Uterus (tissue), 2 donors: Measurements from ENCODE around the gene HNRNPC.

Experiments
- POLR2A ChIP-seq, 2 donors: fragments of 450-650 bp; IDR thresholded peaks; one replicate each; pipeline ENCODE4 v1.6.1; 2016; ENCODE audit warnings: antibody characterized with exemption in 2 of 2, mild to moderate bottlenecking in 1 of 2, moderate library complexity in 1 of 2
- TF ChIP-seq, protein P1 (sequence below), 4 experiments: fragments of 200-600 bp in 2 of 4; fragments of 450-650 bp in 2 of 4; sonication (generic) in 2 of 4; IDR thresholded peaks; one replicate each; pipeline ENCODE4 v1.5.1; 2016 to 2019; ENCODE audit warnings: antibody characterized with exemption in 4 of 4, mild to moderate bottlenecking in 2 of 4, moderate library complexity in 1 of 4

DNA sequence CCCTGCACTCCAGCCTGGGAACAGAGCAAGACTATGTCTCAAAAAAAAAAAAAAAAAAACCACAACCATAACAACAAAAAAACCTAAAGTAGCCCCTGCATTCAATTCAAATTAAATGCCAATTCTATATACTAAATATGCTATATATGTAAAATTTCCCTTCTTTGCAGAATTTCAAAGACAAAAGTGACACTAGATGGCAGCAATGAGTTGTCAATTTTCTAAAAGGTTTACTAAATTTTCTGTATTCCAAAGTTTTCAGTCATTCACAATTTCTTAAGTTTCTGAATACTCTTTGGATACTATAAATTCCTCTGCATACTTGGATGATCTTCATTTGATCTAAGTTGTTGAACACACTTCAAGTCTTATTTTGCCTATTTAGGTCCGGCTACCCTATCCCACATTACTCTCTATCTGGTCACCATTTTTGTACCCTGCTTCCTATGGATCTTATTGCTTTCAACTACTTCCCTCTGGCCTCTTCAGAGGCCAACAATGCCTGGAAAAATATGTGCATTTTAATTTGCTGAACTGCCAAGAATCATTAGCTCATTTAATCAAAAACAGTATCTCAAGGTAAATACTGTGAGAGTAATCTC is 27.9 kb downstream of the HNRNPC start:
- TF ChIP-seq, protein P1, sequence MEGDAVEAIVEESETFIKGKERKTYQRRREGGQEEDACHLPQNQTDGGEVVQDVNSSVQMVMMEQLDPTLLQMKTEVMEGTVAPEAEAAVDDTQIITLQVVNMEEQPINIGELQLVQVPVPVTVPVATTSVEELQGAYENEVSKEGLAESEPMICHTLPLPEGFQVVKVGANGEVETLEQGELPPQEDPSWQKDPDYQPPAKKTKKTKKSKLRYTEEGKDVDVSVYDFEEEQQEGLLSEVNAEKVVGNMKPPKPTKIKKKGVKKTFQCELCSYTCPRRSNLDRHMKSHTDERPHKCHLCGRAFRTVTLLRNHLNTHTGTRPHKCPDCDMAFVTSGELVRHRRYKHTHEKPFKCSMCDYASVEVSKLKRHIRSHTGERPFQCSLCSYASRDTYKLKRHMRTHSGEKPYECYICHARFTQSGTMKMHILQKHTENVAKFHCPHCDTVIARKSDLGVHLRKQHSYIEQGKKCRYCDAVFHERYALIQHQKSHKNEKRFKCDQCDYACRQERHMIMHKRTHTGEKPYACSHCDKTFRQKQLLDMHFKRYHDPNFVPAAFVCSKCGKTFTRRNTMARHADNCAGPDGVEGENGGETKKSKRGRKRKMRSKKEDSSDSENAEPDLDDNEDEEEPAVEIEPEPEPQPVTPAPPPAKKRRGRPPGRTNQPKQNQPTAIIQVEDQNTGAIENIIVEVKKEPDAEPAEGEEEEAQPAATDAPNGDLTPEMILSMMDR (IDR thresholded peaks at IDR 0.05): peak in 1 of 4 experiments; percentile 15
- TF ChIP-seq POLR2A (IDR thresholded peaks at IDR 0.05): no peak
